HCT116 (cell line): ENCODE results near the gene STK39. TPM values are rescaled to one million over a fixed set of nuclear protein-coding genes. Genes with fewer than 3 reads are reported as not detected.

Experiments used
- ATAC-seq: fragments of 200-7000 bp; cut with Tn5 transposase; 2 replicates; pipeline ENCODE4 v1.9.1; 2020; ENCODE audit warnings: mild to moderate bottlenecking, moderate library complexity
- BruUV-seq: library from RNA; stranded (reverse); fragments of 400-500 nt; replicated peaks from 2 replicates; lab custom pipeline; 2021; lab: Mats Ljungman, UMichigan
- CTCF ChIA-PET: fragments of 300-600 bp; sonication (Branson Sonifier 250); formaldehyde crosslinking; loops from one replicate; lab custom pipeline; 2021; ENCODE audit warnings: antibody characterized with exemption; lab: Charles Lee
- POLR2A ChIA-PET: fragments of 300-600, 350-600 bp; sonication (Branson Sonifier 250); formaldehyde crosslinking; loops from one replicate; lab custom pipeline; 2021; ENCODE audit warnings: antibody characterized with exemption; lab: Charles Lee
- RAD21 ChIA-PET, 2 experiments: fragments of 300-600 bp; sonication (Branson Sonifier 250); formaldehyde crosslinking; loops; one replicate each; lab custom pipeline; 2023; ENCODE audit warnings: low total read pairs in 2 of 2; ENCODE audit not compliant: uncharacterized antibody in 2 of 2, unreplicated experiment in 2 of 2, low non-redundant PET in 1 of 2; lab: Charles Lee
- DNase-seq: peaks from one replicate; pipeline ENCODE4 v3.0.0-alpha.2; 2010; ENCODE audit warnings: low read depth, low spot score
- H2AFZ ChIP-seq: fragments of 200-600 bp; shearing (Covaris generic), sonication (generic); 2 replicates; pipeline ENCODE4 v1.6.1; 2017; ENCODE audit warnings: low read depth, mixed run types, mixed read lengths, antibody characterized with exemption, low read length; ENCODE audit not compliant: poor library complexity, severe bottlenecking
- H3K27ac ChIP-seq: 2 replicates; pipeline ENCODE4 v1.5.1; 2012; ENCODE audit warnings: low read depth, low read length
- H3K27me3 ChIP-seq: fragments of 200-600 bp; sonication (generic); 2 replicates; pipeline ENCODE4 v1.6.1; 2016; ENCODE audit warnings: mixed run types, low read length, mixed read lengths; ENCODE audit not compliant: insufficient read depth
- H3K36me3 ChIP-seq, 2 experiments: fragments of 200-500 bp in 1 of 2; fragments of 200-600 bp in 1 of 2; sonication (Bioruptor generic) in 1 of 2; sonication (generic) in 1 of 2; 2 replicates each; pipeline versions ENCODE4 v1.5.1 to v1.6.1; 2014 to 2016; ENCODE audit warnings: low read length in 2 of 2, inconsistent platforms in 1 of 2, mixed read lengths in 1 of 2, mixed run types in 1 of 2; ENCODE audit not compliant: insufficient read depth in 2 of 2, control insufficient read depth in 1 of 2
- H3K4me1 ChIP-seq, 2 experiments: fragments of 200-600 bp in 1 of 2; sonication (generic) in 1 of 2; 2 replicates each; pipeline versions ENCODE4 v1.5.1 to v1.6.1; 2012 to 2017; ENCODE audit warnings: low read length in 2 of 2, inconsistent platforms in 1 of 2, mild to moderate bottlenecking in 1 of 2, mixed read lengths in 1 of 2, mixed run types in 1 of 2, moderate library complexity in 1 of 2; ENCODE audit not compliant: insufficient read depth in 2 of 2, control insufficient read depth in 1 of 2
- H3K4me2 ChIP-seq: fragments of 200-600 bp; sonication (generic); 2 replicates; pipeline ENCODE4 v1.6.1; 2017; ENCODE audit warnings: mixed run types, low read length, mixed read lengths
- H3K4me3 ChIP-seq, 2 experiments: fragments of 200-600 bp in 1 of 2; sonication (generic) in 1 of 2; replicated peaks in 1 of 2; 2 replicates each; pipeline ENCODE4 v1.5.1; 2011 to 2016; ENCODE audit warnings: low read length in 2 of 2, control low read depth in 1 of 2, low read depth in 1 of 2, mild to moderate bottlenecking in 1 of 2, mixed read lengths in 1 of 2, mixed run types in 1 of 2
- H3K79me2 ChIP-seq: fragments of 200-600 bp; sonication (generic); 2 replicates; pipeline ENCODE4 v1.6.1; 2017; ENCODE audit warnings: mild to moderate bottlenecking, mixed run types, low read length, moderate library complexity, mixed read lengths; ENCODE audit not compliant: insufficient read depth
- H3K9ac ChIP-seq: fragments of 200-600 bp; sonication (generic); 2 replicates; pipeline ENCODE4 v1.6.1; 2016; ENCODE audit warnings: low read length, mixed read lengths
- H3K9me2 ChIP-seq: fragments of 200-600 bp; sonication (generic), shearing (Covaris generic); 2 replicates; pipeline ENCODE4 v1.6.1; 2017; ENCODE audit warnings: mixed run types, mild to moderate bottlenecking, moderate library complexity; ENCODE audit not compliant: insufficient read depth
- H3K9me3 ChIP-seq, 2 experiments: fragments of 200-500 bp in 1 of 2; fragments of 200-600 bp in 1 of 2; sonication (Bioruptor generic) in 1 of 2; sonication (generic) in 1 of 2; 2 replicates each; pipeline ENCODE4 v1.6.1; 2014 to 2017; ENCODE audit warnings: low read length in 2 of 2, mixed read lengths in 2 of 2, inconsistent platforms in 1 of 2, low read depth in 1 of 2, mild to moderate bottlenecking in 1 of 2, mixed run types in 1 of 2, moderate library complexity in 1 of 2; ENCODE audit not compliant: control insufficient read depth in 1 of 2, insufficient read depth in 1 of 2
- H4K20me1 ChIP-seq: fragments of 200-600 bp; sonication (generic), shearing (Covaris generic); 2 replicates; pipeline ENCODE4 v1.6.1; 2017; ENCODE audit warnings: mixed run types, mild to moderate bottlenecking, moderate library complexity; ENCODE audit not compliant: insufficient read depth
- ELF1 ChIP-seq: IDR thresholded peaks from 2 replicates; pipeline ENCODE4 v1.6.1; 2012; ENCODE audit warnings: low read depth, borderline replicate concordance
- EZH2 ChIP-seq: fragments of 200-600 bp; sonication (generic); IDR thresholded peaks from 2 replicates; pipeline ENCODE4 v1.6.1; 2017; ENCODE audit warnings: antibody characterized with exemption, mixed run types
- EZH2phosphoT487 ChIP-seq: fragments of 200-600 bp; IDR thresholded peaks from 2 replicates; pipeline ENCODE4 v1.6.1; 2018; ENCODE audit warnings: antibody characterized with exemption, borderline replicate concordance
- FOSL1 ChIP-seq: IDR thresholded peaks from 2 replicates; pipeline ENCODE4 v1.6.1; 2012; ENCODE audit warnings: low read depth
- POLR2A ChIP-seq: IDR thresholded peaks from 2 replicates; pipeline ENCODE4 v1.7.0; 2011; ENCODE audit warnings: borderline replicate concordance; ENCODE audit not compliant: insufficient read depth, insufficient read length; ENCODE audit errors: extremely low read depth
- SRF ChIP-seq: IDR thresholded peaks from 2 replicates; pipeline ENCODE4 v1.6.1; 2012; ENCODE audit warnings: low read depth
- YY1 ChIP-seq: IDR thresholded peaks from 2 replicates; pipeline ENCODE4 v1.6.1; 2011; ENCODE audit warnings: low read length, low read depth, moderate library complexity, mild to moderate bottlenecking; ENCODE audit not compliant: insufficient replicate concordance; ENCODE audit errors: extremely low read depth
- ZFX ChIP-seq: fragments of 450-650 bp; IDR thresholded peaks from 2 replicates; pipeline ENCODE4 v1.6.1; 2017
- ZNF274 ChIP-seq: fragments of 200-500 bp; sonication (Bioruptor generic); IDR thresholded peaks from 2 replicates; pipeline ENCODE4 v1.6.1; 2014; ENCODE audit warnings: mild to moderate bottlenecking, low read depth, low read length, inconsistent platforms
- intact Hi-C: fragments of 100-400 bp; cut with micrococcal nuclease; formaldehyde crosslinking; loops from 2 replicates; pipeline ENCODE4 v1.10.0; 2022
- total RNA-seq: library from RNA; stranded (reverse); gene quantifications from one replicate; pipeline ENCODE4 v1.2.1, GENCODE V29; 2021; ENCODE audit not compliant: unreplicated experiment
- TF ChIP-seq, protein P1 (sequence below): IDR thresholded peaks from 2 replicates; pipeline ENCODE4 v1.6.1; 2011; ENCODE audit warnings: mild to moderate bottlenecking, low read length, moderate library complexity; ENCODE audit not compliant: insufficient replicate concordance; ENCODE audit errors: extremely low read depth

The STK39 gene
- total RNA-seq, 1 experiment from 2014 or later: 118 TPM

DNA sequence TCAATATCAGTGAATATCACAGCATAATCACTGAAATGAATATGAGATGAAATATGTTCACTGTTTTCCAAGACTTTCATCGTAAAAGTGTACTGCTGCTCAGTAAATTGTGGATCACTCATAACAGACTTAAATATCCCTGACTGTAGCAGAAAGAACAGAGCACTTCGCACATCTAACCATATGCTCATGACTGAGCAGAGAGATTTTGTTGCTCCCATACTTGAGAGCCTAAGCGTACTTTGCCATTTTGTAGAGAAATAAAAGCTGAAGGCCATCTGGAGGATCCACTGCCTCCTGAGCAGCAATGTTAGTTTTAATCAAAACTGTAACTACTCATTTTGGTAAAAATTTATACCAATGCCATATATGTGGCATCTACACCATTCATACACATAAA, 243.5 kb downstream of the STK39 start:
- BruUV-seq: no TSS peak
- Histone ChIP-seq H3K9me3 (no peaks in the 10 kb centered on the region), H2AFZ (no peak overlapping the region), H3K9me2 (no peaks in the 10 kb centered on the region), H3K36me3 (0 out of 4 replicates have a peak, but pooled peaks cover 0 to 5% of the 10 kb centered on the region in 2 experiments), H3K79me2 (peaks cover 7% of the 10 kb centered on the region; the same call in 1 of the 2 replicates), H3K4me1 (peaks cover 8 to 9% of the 10 kb centered on the region in 2 experiments), H3K27me3 (no peaks in the 10 kb centered on the region), H3K4me2 (no peak overlapping the region), H3K4me3 (no peak overlapping the region), H3K27ac (no peak overlapping the region), H3K9ac (no peak overlapping the region), H4K20me1 (no peaks in the 10 kb centered on the region)
- RAD21 ChIA-PET: no interaction called here
- ATAC-seq (no peak), DNase-seq (no peak)
- TF ChIP-seq ELF1: no peak
- TF ChIP-seq POLR2A: no peak
- TF ChIP-seq EZH2phosphoT487: no peak
- TF ChIP-seq SRF: no peak
- TF ChIP-seq FOSL1: no peak
- no peak for TF ChIP-seq ZNF274
- TF ChIP-seq EZH2: no peak
- no peak for TF ChIP-seq ZFX
- TF ChIP-seq, protein P1, sequence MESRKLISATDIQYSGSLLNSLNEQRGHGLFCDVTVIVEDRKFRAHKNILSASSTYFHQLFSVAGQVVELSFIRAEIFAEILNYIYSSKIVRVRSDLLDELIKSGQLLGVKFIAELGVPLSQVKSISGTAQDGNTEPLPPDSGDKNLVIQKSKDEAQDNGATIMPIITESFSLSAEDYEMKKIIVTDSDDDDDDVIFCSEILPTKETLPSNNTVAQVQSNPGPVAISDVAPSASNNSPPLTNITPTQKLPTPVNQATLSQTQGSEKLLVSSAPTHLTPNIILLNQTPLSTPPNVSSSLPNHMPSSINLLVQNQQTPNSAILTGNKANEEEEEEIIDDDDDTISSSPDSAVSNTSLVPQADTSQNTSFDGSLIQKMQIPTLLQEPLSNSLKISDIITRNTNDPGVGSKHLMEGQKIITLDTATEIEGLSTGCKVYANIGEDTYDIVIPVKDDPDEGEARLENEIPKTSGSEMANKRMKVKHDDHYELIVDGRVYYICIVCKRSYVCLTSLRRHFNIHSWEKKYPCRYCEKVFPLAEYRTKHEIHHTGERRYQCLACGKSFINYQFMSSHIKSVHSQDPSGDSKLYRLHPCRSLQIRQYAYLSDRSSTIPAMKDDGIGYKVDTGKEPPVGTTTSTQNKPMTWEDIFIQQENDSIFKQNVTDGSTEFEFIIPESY: no peak
- no peak for TF ChIP-seq YY1
- intact Hi-C loops: no loop called here
- POLR2A ChIA-PET: no interaction called here
- CTCF ChIA-PET: no interaction called here
